GM12878 (cell line): ENCODE data around the gene PLD3. TPM values are rescaled to one million over a fixed set of nuclear protein-coding genes. Genes with fewer than 3 reads are reported as not detected.

Experiments used
- ATAC-seq: fragments of 200-7000 bp; cut with Tn5 transposase; 3 replicates; pipeline ENCODE4 v1.9.1; 2020; ENCODE audit warnings: mild to moderate bottlenecking, moderate library complexity
- BruUV-seq: library from RNA; stranded (reverse); fragments of 400-500 nt; replicated peaks from 2 replicates; lab custom pipeline; 2021; lab: Mats Ljungman, UMichigan
- CTCF ChIA-PET: fragments of 300-600 bp; sonication (Branson Sonifier 250); formaldehyde crosslinking; extraction: SDS; loops from one replicate; lab custom pipeline; 2021; ENCODE audit warnings: inconsistent platforms; lab: Yijun Ruan, JAX
- POLR2A ChIA-PET: fragments of 350-600 bp; formaldehyde crosslinking; extraction: SDS; loops from one replicate; lab custom pipeline; 2021; ENCODE audit warnings: inconsistent platforms; lab: Charles Lee
- RAD21 ChIA-PET: fragments of 300-600 bp; sonication (Branson Sonifier 250); formaldehyde crosslinking; loops from one replicate; lab custom pipeline; 2023; ENCODE audit warnings: antibody characterized with exemption; ENCODE audit not compliant: unreplicated experiment; lab: Charles Lee
- SMC1A ChIA-PET: fragments of 300-600 bp; sonication (Branson Sonifier 250); formaldehyde crosslinking; loops from one replicate; lab custom pipeline; 2023; ENCODE audit not compliant: unreplicated experiment, uncharacterized antibody; lab: Charles Lee
- DNase-seq: peaks from one replicate; pipeline ENCODE4 v3.0.0-alpha.2; 2011; ENCODE audit warnings: low read depth, low spot score
- FAIRE-seq: peaks from 3 replicates; lab custom pipeline; 2011; peaks lifted over from hg19 to GRCh38; lab: Jason Lieb, UNC
- H2AFZ ChIP-seq: 2 replicates; pipeline ENCODE4 v1.6.0; 2011; ENCODE audit warnings: low read depth, low read length, control low read depth; ENCODE audit not compliant: control insufficient read depth
- H3K27ac ChIP-seq: 2 replicates; pipeline ENCODE4 v1.5.1; 2011; ENCODE audit warnings: control low read depth; ENCODE audit not compliant: control insufficient read depth, insufficient read depth
- H3K27me3 ChIP-seq, 2 experiments: replicated peaks in 1 of 2; 2 replicates each; pipeline versions ENCODE4 v1.6.0 to v1.6.1; 2011; ENCODE audit warnings: low read length in 1 of 2; ENCODE audit not compliant: control insufficient read depth in 2 of 2, insufficient read depth in 2 of 2
- H3K36me3 ChIP-seq, 2 experiments: 2 replicates each; pipeline ENCODE4 v1.5.1; 2011; ENCODE audit warnings: low read length in 1 of 2; ENCODE audit not compliant: control insufficient read depth in 2 of 2, insufficient read depth in 2 of 2
- H3K4me1 ChIP-seq: 2 replicates; pipeline ENCODE4 v1.6.1; 2011; ENCODE audit warnings: mild to moderate bottlenecking, low read length, moderate library complexity, mixed read lengths; ENCODE audit not compliant: control insufficient read depth, insufficient read depth
- H3K4me2 ChIP-seq: 2 replicates; pipeline ENCODE4 v1.6.0; 2011; ENCODE audit warnings: control low read depth; ENCODE audit not compliant: control insufficient read depth, insufficient read depth
- H3K4me3 ChIP-seq: fragments of 200-600 bp; sonication (generic); 2 replicates; pipeline ENCODE4 v1.5.1; 2016
- H3K79me2 ChIP-seq: 2 replicates; pipeline ENCODE4 v1.6.0; 2011; ENCODE audit warnings: low read length; ENCODE audit not compliant: control insufficient read depth, insufficient read depth
- H3K9ac ChIP-seq: 2 replicates; pipeline ENCODE4 v1.8.0; 2011; ENCODE audit warnings: low read length, control low read depth, mixed read lengths; ENCODE audit not compliant: control insufficient read depth, insufficient read depth
- H3K9me3 ChIP-seq: replicated peaks from 3 replicates; pipeline ENCODE4 v1.5.1; 2011; ENCODE audit warnings: mild to moderate bottlenecking, low read length; ENCODE audit not compliant: control insufficient read depth, insufficient read depth
- H4K20me1 ChIP-seq: 2 replicates; pipeline ENCODE4 v1.6.0; 2011; ENCODE audit not compliant: control insufficient read depth, insufficient read depth
- CHD4 ChIP-seq: fragments of 200-600 bp; sonication (generic); IDR thresholded peaks from 2 replicates; pipeline ENCODE4 v1.6.1; 2016; ENCODE audit warnings: mild to moderate bottlenecking
- CUX1 ChIP-seq: IDR thresholded peaks from 2 replicates; pipeline ENCODE4 v1.6.1; 2012; ENCODE audit warnings: improper control_type of control experiment, low read depth, low read length; ENCODE audit not compliant: insufficient replicate concordance
- EGR1 ChIP-seq, 2 experiments: IDR thresholded peaks; 1 replicate in 1 of 2; 2 replicates in 1 of 2; pipeline ENCODE4 v1.6.1; 2011 to 2012; ENCODE audit warnings: low read depth in 2 of 2, low read length in 2 of 2, borderline replicate concordance in 1 of 2, mild to moderate bottlenecking in 1 of 2, moderate library complexity in 1 of 2
- NFYB ChIP-seq: IDR thresholded peaks from 2 replicates; pipeline ENCODE4 v1.6.1; 2011; ENCODE audit warnings: low read depth, mild to moderate bottlenecking, low read length, improper control_type of control experiment, moderate library complexity; ENCODE audit not compliant: insufficient read depth
- NRF1 ChIP-seq: conservative IDR thresholded peaks from 2 replicates; pipeline ENCODE4 v1.6.1; 2011; ENCODE audit warnings: mild to moderate bottlenecking, low read depth, low read length, improper control_type of control experiment
- YY1 ChIP-seq: IDR thresholded peaks from 2 replicates; pipeline ENCODE4 v1.6.1; 2011; ENCODE audit warnings: low read depth, mild to moderate bottlenecking, low read length
- ZBTB4 ChIP-seq: fragments of 450-650 bp; formaldehyde crosslinking; IDR thresholded peaks from 2 replicates; pipeline ENCODE4 v1.4.0; 2022; ENCODE audit warnings: mild to moderate bottlenecking, moderate library complexity
- ZBTB40 ChIP-seq: fragments of 450-650 bp; IDR thresholded peaks from 2 replicates; pipeline ENCODE4 v1.6.1; 2016; ENCODE audit warnings: mild to moderate bottlenecking, moderate library complexity, borderline replicate concordance
- ZNF274 ChIP-seq: IDR thresholded peaks from one replicate; pipeline ENCODE4 v1.8.0; 2011; ENCODE audit not compliant: insufficient read length, insufficient read depth
- WGBS: methylation state at CpG from one replicate; pipeline ENCODE4 v1.1.6; 2016; ENCODE audit warnings: low lambda C conversion rate; ENCODE audit not compliant: insufficient replicate concordance, insufficient coverage; ENCODE audit errors: missing lambda C conversion rate; 5-methylcytosine and 5-hydroxymethylcytosine counted together
- in situ Hi-C: fragments of 300-500 bp; cut with MboI; formaldehyde crosslinking; loops from 9 replicates; pipeline ENCODE4 v1.14.3; 2018; ENCODE audit warnings: mixed read lengths
- intact Hi-C: fragments of 100-400 bp; cut with micrococcal nuclease; formaldehyde crosslinking; loops from one replicate; pipeline ENCODE4 v1.14.2; 2022; ENCODE audit not compliant: unreplicated experiment
- polyA plus RNA-seq, 11 experiments: library from polyadenylated mRNA; depleted of rRNA in 4 of 11; unstranded in 6 of 11; stranded (reverse) in 5 of 11; fragments of >200 nt; fragmentation: Nextera tagmentation in 4 of 11; fragmentation: Illumina TruSeq in 1 of 11; extraction: Ambion mirVana in 4 of 11; extraction: Trizol in 1 of 11; gene quantifications; 1 replicate in 1 of 11; 2 replicates in 10 of 11; pipeline versions ENCODE4 v1.2.1 to v1.2.3, GENCODE V29; 2011 to 2016; ENCODE audit warnings: inconsistent platforms in 2 of 11, missing spikeins in 2 of 11, low read depth in 1 of 11
- total RNA-seq, 4 experiments: library from RNA; depleted of rRNA in 3 of 4; stranded (reverse); fragments of >200 nt in 3 of 4; fragmentation: Illumina TruSeq in 1 of 4; extraction: Trizol in 1 of 4; gene quantifications; 2 replicates each; pipeline versions ENCODE4 v1.2.1 to v1.2.3, GENCODE V29; 2013 to 2021

PLD3 gene
- total and polyA plus RNA-seq, 10 of the 15 experiments (the other 5 are each of a cell fraction or from before 2014, with no cell fraction given): 1.3 to 134 (median 72.7) TPM

GRCh38 chr19:40360708-40361241 is 12.3 kb downstream of the PLD3 start (continued):
- TF ChIP-seq NFYB: no peak

- Histone ChIP-seq H3K36me3 (no peaks in the 10 kb centered on the region; a peak in 1 of 4 replicates), H3K79me2 (peaks cover 4% of the 10 kb centered on the region; the same call in 1 of the 2 replicates), H4K20me1 (no peaks in the 10 kb centered on the region), H3K9ac (no peak overlapping the region), H3K9me3 (no peaks in the 10 kb centered on the region), H3K27ac (no peak overlapping the region), H3K4me3 (no peak overlapping the region), H3K4me2 (no peak overlapping the region), H3K27me3 (no peaks in the 10 kb centered on the region), H3K4me1 (peaks cover 21% of the 10 kb centered on the region), H2AFZ (no peak overlapping the region)
- intact Hi-C loops: no loop called here
- CTCF ChIA-PET: no interaction called here
- SMC1A ChIA-PET: no interaction called here
- FAIRE-seq (no peak), ATAC-seq (no peak), DNase-seq (no peak)
- WGBS: 78% methylated on average over 3 of the region's 3 CpGs
- POLR2A ChIA-PET: no interaction called here
- RAD21 ChIA-PET: no interaction called here
- no peak for TF ChIP-seq CUX1
- TF ChIP-seq CHD4: no peak
- no peak for TF ChIP-seq ZBTB4 (CRISPR knock-in tag)
- no peak for TF ChIP-seq EGR1 (IDR thresholded peaks at IDR 0.05; ENCODE audit: borderline replicate concordance in 1 of 2, low read depth in 2 of 2, low read length in 2 of 2)
- no peak for TF ChIP-seq NRF1
- no peak for TF ChIP-seq ZBTB40
- TF ChIP-seq ZNF274: no peak
- TF ChIP-seq YY1: no peak
- in situ Hi-C loops: no loop called here
- no TSS peak for BruUV-seq
Measured at GRCh38 chr19:40362160-40362559, 13.7 kb downstream of the PLD3 start.
